ENCODE results near the gene OCLN. TPM values are rescaled to one million over a fixed set of nuclear protein-coding genes. Genes with fewer than 3 reads are reported as not detected.
"Not testable (repeated sequence)": the region's sequence is repeated elsewhere in the genome, so short reads cannot be mapped to it uniquely, and the experiment has no call there.

The OCLN gene
- polyA plus RNA-seq, 1 donor, result 1.6 TPM

GRCh38 chr5:69528609-69529008 lies 36.0 kb downstream of the OCLN start:
- no peak for DNase-seq (ENCODE audit: low read depth)

GRCh38 chr5:69530561-69531405 lies 38.2 kb downstream of the OCLN start:
- no peak for DNase-seq (ENCODE audit: low read depth)

- DNase-seq (ENCODE audit: low read depth), result no peak
Observed at GRCh38 chr5:69531406-69531801, 38.8 kb downstream of the OCLN start.

GRCh38 chr5:69537911-69538310 lies 45.3 kb downstream of the OCLN start:
- DNase-seq (ENCODE audit: low read depth), result not testable (repeated sequence)

GRCh38 chr5:69538735-69539134 lies 46.1 kb downstream of the OCLN start:
- not testable (repeated sequence) for DNase-seq (ENCODE audit: low read depth)

GRCh38 chr5:69541347-69541746 lies 48.8 kb downstream of the OCLN start:
- DNase-seq (ENCODE audit: low read depth), result not testable (repeated sequence)

- DNase-seq (ENCODE audit: low read depth), result not testable (repeated sequence)
Observed at GRCh38 chr5:69542838-69543618, 50.4 kb downstream of the OCLN start.

GRCh38 chr5:69544602-69545001 lies 52.0 kb downstream of the OCLN start:
- not testable (repeated sequence) for DNase-seq (ENCODE audit: low read depth)

- peak; percentile 9 for DNase-seq (ENCODE audit: low read depth)
Observed at GRCh38 chr5:69559908-69560330, 67.3 kb downstream of the OCLN start, which contains the start of gene GTF2H2C. GTF2H2C (plus strand) TSS chr5:69560191; CDS start chr5:69565133, 4,942 bp downstream.

- DNase-seq (ENCODE audit: low read depth), result not testable (repeated sequence)
Observed at GRCh38 chr5:69560587-69561431, 68.2 kb downstream of the OCLN start.

- not testable (repeated sequence) for DNase-seq (ENCODE audit: low read depth)
Observed at GRCh38 chr5:69566172-69566571, 73.6 kb downstream of the OCLN start.

GRCh38 chr5:69568072-69568471 lies 75.5 kb downstream of the OCLN start:
- not testable (repeated sequence) for DNase-seq (ENCODE audit: low read depth)

- not testable (repeated sequence) for DNase-seq (ENCODE audit: low read depth)
Observed at GRCh38 chr5:69583356-69583755, 90.8 kb downstream of the OCLN start.

GRCh38 chr5:69596114-69596840 lies 103.7 kb downstream of the OCLN start:
- not testable (repeated sequence) for DNase-seq (ENCODE audit: low read depth)

- not testable (repeated sequence) for DNase-seq (ENCODE audit: low read depth)
Observed at GRCh38 chr5:69601947-69602346, 109.4 kb downstream of the OCLN start.

GRCh38 chr5:69606839-69607238 lies 114.2 kb downstream of the OCLN start:
- not testable (repeated sequence) for DNase-seq (ENCODE audit: low read depth)

Other genes starting within 250 kb of the OCLN start
- gene CCDC125, start 160.0 kb upstream of the OCLN start, polyA plus RNA-seq (ENCODE audit: insufficient read length), result 3.8 TPM
- 38.0 TPM for gene AK6, start 123.3 kb upstream of the OCLN start, polyA plus RNA-seq (ENCODE audit: insufficient read length)
- 35.6 TPM for gene TAF9, start 123.3 kb upstream of the OCLN start, polyA plus RNA-seq (ENCODE audit: insufficient read length)
- gene RAD17, start 123.0 kb upstream of the OCLN start, polyA plus RNA-seq (ENCODE audit: insufficient read length), result 25.1 TPM
- gene MARVELD2, start 77.7 kb upstream of the OCLN start, polyA plus RNA-seq (ENCODE audit: insufficient read length), result 0.10 TPM
- gene GTF2H2C, start 67.4 kb downstream of the OCLN start, polyA plus RNA-seq (ENCODE audit: insufficient read length), result 39.4 TPM